Measurements from ENCODE around the gene OR6C74. TPM values are rescaled to one million over a fixed set of nuclear protein-coding genes. Genes with fewer than 3 reads are reported as not detected.

The OR6C74 gene
- not detected in 2 replicates for total RNA-seq

GRCh38 chr12:55244309-55244708, at the start of gene OR6C74:
Gene OR6C74 (plus strand): TSS chr12:55244609. CDS start chr12:55247288, 2,679 bp downstream.

GRCh38 chr12:55220725-55221124, 23.7 kb upstream of the OR6C74 start, which contains the start of gene OR10A7:
Gene OR10A7 (plus strand): TSS chr12:55221025. CDS start chr12:55221025, 0 bp downstream.

Other genes starting within 250 kb of the OR6C74 start
- not detected in 2 replicates for gene NEUROD4, start 224.6 kb upstream of the OR6C74 start, total RNA-seq
- gene OR9K2, start 118.2 kb upstream of the OR6C74 start, total RNA-seq: not detected in 2 replicates
- gene OR10A7, start 23.6 kb upstream of the OR6C74 start, total RNA-seq: not detected in 2 replicates
- not detected in 2 replicates for gene OR6C6, start 52.0 kb downstream of the OR6C74 start, total RNA-seq
- gene OR6C1, start 69.7 kb downstream of the OR6C74 start, total RNA-seq: not detected in 2 replicates
- not detected in 2 replicates for gene OR6C3, start 86.1 kb downstream of the OR6C74 start, total RNA-seq
- gene OR6C75, start 118.4 kb downstream of the OR6C74 start, total RNA-seq: not detected in 2 replicates
- not detected in 2 replicates for gene OR6C65, start 155.9 kb downstream of the OR6C74 start, total RNA-seq
- not detected in 2 replicates for gene OR6C76, start 181.6 kb downstream of the OR6C74 start, total RNA-seq
- not detected in 2 replicates for gene OR6C2, start 199.5 kb downstream of the OR6C74 start, total RNA-seq
- not detected in 2 replicates for gene OR6C70, start 225.5 kb downstream of the OR6C74 start, total RNA-seq
- gene OR6C68, start 247.8 kb downstream of the OR6C74 start, total RNA-seq: not detected in 2 replicates

Data from placental pericyte (primary cell).